Cardiac septum (tissue), 1 donor: Measurements from ENCODE around the gene ADISSP. TPM values are rescaled to one million over a fixed set of nuclear protein-coding genes. Genes with fewer than 3 reads are reported as not detected.

Experiments
- DNase-seq: peaks from one replicate; pipeline ENCODE4 v3.0.0-alpha.2; 2020; ENCODE audit warnings: low spot score
- intact Hi-C: fragments of 100-400 bp; cut with DNase I; formaldehyde crosslinking; loops from one replicate; pipeline ENCODE4 v1.14.0; 2022
- total RNA-seq: library from RNA; stranded (reverse); fragmentation: NEBNext Ultra II Directional; extraction: Animal tissue kit (Norgen Biotek cat#: 25700); gene quantifications from one replicate; pipeline ENCODE4 v1.2.1, GENCODE V29; 2021
- donor health status: DM: no; HTN: no; CAD: no.

The ADISSP gene
- total RNA-seq, 1 donor from 2014 or later, result 9.9 TPM

DNA sequence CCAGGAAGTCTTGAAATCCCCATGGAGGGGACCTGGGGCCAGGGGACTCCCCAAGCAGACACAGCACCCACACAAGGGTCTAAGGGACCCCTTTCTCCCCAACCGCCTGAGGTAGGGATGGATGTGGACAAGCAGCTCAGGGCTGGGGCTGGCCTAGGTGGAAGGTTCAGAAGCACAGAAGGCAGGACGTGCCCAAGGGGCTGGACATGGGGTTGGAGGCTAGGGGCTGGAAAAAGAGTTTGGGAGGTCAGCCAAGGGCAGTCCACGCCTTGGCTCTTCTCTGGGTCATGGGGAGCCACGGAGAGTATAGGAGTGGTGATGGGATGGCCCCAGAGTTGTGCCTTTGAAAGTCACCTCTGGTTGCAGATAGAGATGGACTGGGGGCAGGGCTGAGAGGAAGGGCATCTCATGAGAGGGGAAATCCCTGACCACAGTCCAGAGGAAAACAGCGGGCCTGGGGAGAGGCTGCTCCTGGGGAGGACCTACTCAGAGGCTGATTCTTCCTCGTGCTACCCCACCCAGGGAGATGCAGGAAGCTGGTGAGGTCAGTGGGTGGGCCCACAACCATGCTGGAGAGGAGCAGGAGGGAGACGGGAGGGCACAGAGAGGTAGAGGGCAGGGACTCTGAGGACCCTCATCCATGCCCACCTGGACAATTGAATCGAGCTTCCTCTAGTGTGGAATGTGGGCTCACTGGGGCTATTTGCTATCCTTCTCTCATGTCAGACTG is 37.6 kb downstream of the ADISSP start:
- intact Hi-C loops, result no loop called here
- DNase-seq, result no peak

DNA sequence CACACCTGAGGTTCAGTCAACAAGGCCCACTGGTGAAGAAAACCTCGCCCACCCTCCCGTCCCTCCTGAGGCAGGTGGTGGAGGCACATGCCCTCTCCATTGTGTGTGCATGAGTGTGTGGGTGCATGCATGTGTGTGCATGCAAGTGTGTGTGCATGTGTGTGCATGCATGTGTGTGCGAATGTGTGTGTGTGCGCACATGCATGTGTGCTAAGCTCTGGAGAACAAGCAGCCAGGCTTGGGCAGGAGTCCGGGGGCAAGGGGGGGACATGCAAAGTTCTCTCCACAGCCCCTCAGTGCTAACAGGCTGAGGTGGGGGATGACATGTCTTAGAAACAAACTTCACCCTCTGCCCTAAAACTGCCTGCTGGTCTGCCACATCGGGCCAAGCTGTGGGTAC is 38.2 kb downstream of the ADISSP start:
- intact Hi-C loops, result no loop called here
- no peak for DNase-seq

DNA sequence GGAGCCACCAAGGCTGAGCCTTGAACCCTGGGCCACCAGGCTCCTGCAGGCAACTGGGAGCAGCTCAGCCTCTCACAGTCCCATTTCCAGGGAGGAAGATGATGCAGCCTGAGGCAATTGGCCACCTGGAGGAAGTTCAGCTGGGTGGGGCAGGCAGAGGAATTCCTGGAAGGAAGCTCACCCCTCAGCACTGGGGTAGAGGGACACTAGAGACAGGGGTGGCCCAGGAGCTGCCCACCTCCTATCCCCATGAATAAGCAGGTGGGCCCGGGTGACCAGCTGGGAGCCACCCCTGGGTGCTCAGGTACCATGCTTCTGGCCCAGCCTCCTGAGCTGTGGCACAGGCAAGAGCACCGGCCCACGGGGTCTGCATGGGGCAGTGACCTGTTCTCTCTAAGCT is 38.7 kb downstream of the ADISSP start:
- no peak for DNase-seq
- intact Hi-C loops, result no loop called here

DNA sequence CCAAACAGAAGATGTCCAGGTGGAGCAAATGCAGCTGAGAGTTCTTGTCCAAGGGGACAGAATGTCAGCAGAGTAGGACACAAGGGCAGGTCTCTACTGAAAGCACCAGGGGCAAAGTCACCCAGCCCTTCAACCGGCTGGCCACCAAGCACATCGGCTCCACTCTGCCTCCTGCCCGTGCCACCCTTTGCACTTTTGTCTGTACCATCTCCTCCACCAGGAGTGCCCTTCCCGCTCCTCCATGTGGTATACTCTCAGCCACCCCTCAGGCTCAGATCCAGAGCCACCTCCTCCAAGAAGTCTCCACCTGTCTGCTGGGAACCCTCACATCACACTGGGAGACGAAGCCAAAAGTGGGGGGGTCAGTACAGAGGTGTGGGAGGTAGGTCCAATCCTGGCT is 39.2 kb downstream of the ADISSP start:
- DNase-seq, result no peak
- intact Hi-C loops, result no loop called here

DNA sequence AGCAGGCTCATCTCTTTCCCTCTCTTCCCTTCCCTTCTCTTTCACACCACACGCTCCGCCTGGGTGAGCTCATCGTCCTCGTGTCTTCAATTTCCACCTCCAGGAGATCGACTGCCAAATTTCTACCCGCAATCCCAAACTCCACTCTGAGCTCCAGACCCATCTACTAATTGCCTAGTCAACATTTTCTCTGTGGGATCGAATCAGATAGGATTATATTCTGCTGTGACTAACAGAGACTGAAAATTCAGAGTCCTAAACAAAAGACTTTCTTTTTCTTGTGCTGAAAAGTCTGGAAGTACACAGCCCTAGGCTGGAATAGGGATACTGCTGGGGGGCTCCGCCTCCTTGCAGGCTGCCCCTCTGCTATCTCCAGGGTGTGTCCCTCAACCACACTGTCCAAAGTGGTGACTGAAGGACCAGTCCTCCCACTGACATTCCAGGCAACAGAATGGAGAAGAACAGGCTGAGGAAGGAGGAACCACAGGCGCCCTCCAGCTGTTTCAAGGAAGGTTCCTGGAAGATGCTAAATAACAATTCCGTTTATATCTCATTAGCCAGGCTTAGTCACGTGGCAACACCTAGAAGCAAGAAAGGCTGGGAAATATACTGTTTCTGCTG is 40.0 kb downstream of the ADISSP start:
- DNase-seq, result peak; percentile 66
- intact Hi-C loops, result no loop called here

DNA sequence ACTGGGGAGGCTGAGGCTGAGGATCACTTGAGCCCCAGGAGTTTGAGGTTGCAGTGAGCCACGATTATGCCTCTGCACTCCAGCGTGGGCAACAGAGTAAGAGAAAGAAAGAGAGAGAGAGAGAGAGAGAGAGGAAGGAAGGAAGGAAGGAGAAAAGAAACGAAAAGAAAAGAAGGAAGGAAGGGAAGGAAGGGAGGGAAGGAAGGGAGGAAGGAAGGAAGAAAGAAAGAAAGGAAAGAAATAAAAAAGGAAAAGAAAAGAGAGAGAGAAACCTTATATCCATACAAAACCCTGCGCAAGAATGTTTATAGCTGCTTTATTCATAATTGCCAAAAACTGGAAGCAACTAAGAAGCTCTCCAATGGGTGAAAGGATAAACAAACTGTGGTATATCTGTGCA is 43.2 kb downstream of the ADISSP start:
- intact Hi-C loops, result no loop called here
- no peak for DNase-seq

DNA sequence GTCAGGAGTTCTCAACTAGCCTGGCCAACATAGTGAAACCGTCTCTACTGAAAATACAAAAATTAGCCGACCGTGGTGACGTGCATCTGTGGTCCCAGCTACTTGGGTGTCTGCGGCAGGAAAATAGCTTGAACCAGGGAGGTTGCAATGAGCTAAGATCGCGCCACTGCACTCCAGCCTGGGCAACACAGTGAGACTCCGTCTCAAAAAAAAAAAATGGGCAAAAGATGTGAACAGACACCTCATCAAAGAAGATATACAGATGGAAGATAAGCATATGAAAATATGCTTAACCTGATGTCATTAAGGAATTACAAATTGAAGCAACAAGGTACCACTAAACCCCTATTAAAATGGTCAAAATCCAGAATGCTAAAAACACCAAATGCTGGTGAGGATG is 44.3 kb downstream of the ADISSP start:
- no peak for DNase-seq
- intact Hi-C loops, result no loop called here

DNA sequence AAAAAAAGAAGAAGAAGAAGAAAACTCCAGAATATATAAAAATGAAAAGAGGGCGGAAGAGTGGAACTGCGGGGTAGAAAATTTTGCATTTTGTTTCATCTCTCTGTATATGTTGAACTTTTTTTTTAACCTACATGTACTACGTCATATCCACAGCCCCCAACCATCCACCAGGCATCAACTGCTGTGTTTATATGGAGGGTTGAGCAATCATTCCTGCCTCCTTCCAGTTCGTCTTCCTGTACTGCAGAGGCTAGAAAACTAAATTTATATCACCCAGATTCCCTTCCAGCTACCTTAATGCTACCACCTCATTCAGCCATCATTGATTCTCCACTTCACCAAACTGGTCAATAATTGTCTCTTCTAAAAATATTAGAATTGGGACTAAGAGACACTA is 45.6 kb downstream of the ADISSP start:
- no peak for DNase-seq
- intact Hi-C loops, result no loop called here

DNA sequence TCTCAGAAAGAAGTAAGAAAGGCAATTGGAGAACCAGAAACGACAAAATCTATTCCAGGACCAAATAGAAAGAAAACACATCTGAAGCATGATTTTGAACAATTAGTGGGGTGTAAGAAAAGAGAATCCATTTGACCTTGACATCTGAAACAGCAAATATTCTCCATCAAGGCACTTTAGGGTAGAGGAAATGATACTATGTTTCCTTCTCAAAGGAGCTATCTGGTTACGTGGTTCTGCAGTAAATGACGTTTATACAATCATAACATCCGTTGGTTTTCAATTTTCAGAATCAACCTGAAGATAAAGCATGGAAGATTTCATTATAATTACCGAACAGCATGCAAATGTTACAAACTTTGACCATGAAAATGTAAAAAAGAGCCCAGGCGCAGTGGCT is 46.9 kb downstream of the ADISSP start:
- intact Hi-C loops, result no loop called here
- no peak for DNase-seq

DNA sequence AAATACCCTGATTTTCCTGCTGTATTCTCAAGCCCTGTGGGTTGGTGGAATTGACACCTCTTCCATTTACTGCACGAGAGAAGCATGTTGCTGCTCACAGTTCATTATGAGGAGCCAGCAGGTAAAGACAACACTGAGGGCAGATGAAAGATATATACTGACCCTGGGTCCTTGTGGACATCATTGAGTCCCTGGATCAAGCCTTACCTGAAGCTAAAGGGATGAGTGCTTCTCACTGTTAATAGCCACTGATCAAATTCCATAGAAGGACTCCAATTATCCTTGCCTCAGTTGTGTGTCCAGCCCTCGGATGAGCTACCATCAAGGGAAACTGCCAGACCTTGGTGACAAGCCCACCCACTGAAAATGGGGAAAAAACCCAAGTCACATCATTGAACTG is 47.5 kb downstream of the ADISSP start:
- no peak for DNase-seq
- intact Hi-C loops, result no loop called here

DNA sequence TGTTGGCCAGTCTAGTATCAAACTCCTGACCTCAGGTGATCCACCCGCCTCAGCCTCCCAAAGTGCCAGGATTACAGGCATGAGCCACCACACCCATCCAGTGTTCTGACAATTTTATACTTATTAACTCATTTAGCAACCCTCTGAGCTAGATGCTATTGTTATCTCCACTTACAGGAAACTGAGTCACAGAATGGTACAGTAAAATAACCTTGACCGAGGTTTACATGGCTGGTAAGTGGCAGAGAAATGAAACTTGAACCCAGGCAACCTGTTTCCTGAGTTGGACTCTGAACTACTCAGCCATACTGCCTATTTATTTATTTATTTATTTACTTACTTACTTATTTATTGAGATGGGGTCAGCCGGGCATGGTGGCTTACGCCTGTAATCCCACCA is 48.5 kb downstream of the ADISSP start:
- no peak for DNase-seq
- intact Hi-C loops, result loop anchor here (5.0 to 10.0 kb wide), 3 partner anchors 33 to 346 kb away; partner anchors contain the start of gene SPEF1

DNA sequence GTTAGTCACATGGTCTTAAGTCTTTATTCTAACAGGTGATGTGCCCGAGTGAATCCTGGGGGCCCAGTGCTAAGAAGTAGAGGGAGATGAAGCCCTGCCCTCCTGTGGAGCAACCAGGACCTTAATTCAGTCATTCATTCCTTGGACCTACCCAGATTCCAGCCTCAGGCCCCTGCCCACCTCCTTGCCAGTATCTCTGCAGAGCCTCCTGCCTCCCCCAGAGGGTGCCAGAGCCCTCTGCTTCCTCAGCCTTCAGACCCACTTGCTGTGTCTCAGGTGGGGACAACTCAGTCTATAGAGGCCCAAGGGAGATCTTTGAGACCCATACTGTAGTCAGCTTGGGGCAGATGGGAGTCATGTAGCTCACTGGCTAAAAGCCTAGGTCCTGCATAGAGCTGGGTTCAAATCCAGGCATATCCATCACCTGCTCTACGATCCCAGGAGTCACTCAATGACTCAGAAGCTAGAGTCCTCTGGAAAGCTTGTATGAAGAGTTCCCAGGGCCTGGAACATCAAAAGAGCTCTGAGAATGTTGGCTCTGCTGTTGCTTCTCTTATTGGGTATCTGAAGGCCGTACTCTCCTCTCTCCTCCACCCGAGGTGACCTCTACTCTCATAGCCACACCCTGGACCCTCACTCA is 51.2 kb downstream of the ADISSP start:
- no peak for DNase-seq
- intact Hi-C loops, result loop anchor here (5.0 to 10.0 kb wide), 3 partner anchors 36 to 348 kb away; partner anchors contain the start of gene SPEF1

DNA sequence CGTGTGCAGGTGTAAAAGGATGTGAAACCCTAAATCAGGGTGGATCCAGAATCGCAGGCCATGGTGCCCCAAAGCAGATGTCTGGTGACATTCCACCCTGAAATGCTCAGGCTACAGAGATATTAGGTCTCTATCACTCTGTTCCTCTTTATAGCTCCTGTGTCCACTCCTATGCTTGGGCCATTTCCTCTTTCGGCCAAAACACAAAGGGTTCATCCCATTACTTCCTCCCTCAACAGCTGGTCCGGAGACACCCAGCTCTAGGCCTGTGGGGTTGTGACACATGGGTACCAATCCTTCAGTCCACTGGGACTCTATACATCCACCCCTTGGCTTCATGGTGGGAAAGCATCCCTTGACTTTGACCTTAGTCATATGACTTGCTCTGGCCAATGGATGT is 53.5 kb downstream of the ADISSP start:
- no peak for DNase-seq

DNA sequence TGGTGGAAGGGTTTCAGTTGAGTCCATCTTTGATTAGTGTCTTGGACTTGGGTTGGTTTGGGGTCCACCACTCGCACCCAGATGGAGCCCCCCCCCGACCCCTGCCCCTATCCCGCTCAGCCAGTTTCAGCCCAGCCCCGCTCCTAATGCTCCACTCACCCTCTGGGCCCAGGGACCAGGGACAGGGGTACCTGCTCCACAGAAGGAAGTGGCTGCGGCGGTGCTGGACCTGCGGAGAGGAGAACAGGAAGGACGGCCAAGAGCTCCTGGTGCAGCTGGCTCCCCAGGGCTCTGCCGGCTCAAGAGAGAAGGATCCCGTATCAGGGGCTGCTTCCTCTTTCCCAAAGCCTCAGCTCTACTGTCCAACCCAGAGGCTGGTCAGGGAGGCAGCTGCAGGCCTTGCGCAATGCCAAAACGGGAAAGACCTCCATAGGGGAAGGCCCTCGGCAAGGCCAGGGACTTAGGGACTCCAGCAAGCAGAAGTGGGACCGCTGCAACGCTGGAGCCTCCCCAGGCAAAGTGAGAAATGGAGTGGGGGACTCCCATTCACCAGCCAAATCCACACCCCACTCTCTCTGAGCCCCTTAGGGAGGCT is 55.2 kb downstream of the ADISSP start, which contains the start of gene SIGLEC1:
Gene SIGLEC1, minus strand, starts transcription at position 322 of the 595 bp plus-strand sequence. CDS start 5,472 bp downstream, outside the sequence.
- intact Hi-C loops, result loop anchor here (5.0 to 10.0 kb wide), 2 partner anchors 55 to 352 kb away; partner anchors contain the start of gene ADISSP
- DNase-seq, result no peak

More for the DNA sequence above, 53.5 kb downstream of the ADISSP start:
- intact Hi-C loops, result loop anchor here (5.0 to 10.0 kb wide), 2 partner anchors 53 to 351 kb away; partner anchors contain the start of gene ADISSP

DNA sequence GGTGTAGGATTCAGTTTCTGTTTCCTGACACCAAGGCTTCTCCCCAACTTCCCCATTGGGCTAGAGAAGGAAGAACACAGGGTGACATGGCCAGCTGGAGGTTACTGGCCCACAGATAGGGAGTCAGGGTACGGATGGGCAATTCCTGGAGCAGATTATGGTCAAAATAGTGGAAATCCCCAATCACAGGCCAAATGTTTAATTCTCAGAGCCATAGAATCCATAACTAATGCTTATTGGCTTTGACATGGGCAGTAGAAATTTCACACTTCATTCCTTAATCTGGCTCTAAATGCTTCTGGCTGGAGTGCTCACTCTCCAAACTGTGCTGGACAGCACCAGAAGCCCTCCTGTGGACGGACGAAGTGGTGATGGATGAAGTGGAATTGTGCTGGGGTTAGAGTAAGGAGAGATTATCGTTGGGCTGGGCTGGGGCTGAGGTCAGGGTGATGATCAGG is 56.0 kb downstream of the ADISSP start:
- no peak for DNase-seq
- intact Hi-C loops, result loop anchor here (1.0 to 10.0 kb wide), 3 partner anchors 35 to 353 kb away; partner anchors contain the start of gene ADISSP

DNA sequence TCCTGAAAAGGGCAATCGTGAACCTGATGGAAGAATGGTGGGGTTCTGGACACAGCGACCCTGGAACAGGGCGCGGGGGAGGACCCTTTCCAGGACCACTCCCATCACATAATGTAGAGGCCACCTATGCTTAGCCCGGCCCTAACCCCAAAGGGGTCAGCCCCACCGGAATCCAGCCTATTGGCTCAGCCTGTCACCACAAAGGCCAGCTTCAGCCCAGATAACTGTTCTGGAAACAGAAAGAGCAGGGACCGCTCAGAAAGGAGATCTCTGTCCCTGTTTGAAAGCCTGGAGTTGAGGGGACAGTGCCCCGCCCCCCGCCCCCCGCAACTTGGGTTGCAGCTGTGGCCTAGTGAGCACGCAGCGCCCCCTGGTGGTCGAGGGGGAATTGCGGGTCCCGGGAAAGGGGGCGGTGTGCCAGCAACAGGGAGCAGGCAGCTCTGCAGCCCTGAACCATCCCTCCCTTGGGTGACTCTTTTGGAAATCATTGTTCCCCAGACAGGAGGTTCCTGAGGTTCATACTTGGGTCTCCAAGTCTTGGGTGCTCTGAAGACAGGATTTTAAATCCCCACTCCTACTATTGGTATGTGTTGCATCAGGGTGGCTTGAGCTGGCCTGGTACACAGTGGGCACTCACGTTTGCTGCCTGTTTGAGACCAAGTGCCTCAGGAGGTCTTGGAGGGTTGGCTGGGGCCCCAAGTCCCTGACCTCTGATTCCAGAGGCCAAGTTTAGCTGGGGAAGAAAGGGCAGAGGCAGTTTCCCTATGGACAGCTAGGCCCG is 56.7 kb downstream of the ADISSP start:
- intact Hi-C loops, result loop anchor here (1.0 to 10.0 kb wide), 3 partner anchors 35 to 354 kb away; partner anchors contain the start of gene ADISSP
- DNase-seq, result peak; percentile 86

DNA sequence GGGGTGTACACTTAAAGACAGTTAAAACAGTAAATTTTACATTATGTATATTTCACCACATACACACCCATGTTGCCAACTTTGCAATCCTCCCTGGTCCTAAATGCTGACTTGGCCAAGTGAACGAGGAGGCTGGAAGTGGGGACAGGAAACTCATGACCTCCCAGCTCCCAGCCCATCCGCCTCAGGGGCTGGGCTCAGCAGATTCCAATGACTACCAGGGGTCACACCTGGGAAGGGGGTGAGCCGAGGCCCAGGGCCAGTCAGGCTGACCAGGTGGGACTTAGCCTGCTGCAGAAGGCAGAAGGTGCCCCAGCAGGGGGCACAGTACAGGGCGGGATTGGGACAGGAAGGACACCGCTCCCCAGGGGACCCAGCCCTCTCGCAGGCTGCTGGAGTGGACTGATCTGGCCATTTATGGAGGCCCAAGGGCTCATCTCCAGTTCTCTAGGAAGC is 57.5 kb downstream of the ADISSP start:
- intact Hi-C loops, result loop anchor here (5.0 to 10.0 kb wide), 2 partner anchors 57 to 355 kb away; partner anchors contain the start of gene ADISSP
- DNase-seq, result no peak

DNA sequence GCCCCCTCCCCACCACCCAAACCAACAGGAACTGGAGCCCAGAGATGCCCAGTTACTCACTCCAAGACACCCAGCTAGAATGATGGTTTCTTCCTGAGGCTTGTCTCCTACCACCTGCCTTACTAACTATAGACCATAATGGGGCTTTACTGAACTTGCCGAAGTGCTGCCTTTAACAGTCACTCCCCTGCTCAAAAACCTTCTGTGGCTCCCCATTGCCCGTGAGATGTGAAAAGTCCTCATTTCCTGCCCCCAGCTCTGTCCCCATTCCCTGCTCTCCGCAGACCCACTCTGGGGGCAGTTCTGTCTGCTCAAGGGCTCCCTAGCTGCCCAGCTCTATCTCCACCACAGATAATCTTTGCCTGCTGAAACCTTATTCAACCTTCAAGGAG is 60.0 kb downstream of the ADISSP start:
- no peak for DNase-seq
- intact Hi-C loops, result no loop called here
